GM18909 (cell line): ENCODE results near the gene CNTN4.

Experiments
- ATAC-seq: cut with Tn5 transposase; IDR thresholded peaks from one replicate; pipeline ENCODE4 v1.9.1; 2021; ENCODE audit warnings: mild to moderate bottlenecking; ENCODE audit not compliant: unreplicated experiment, poor library complexity

Gene CNTN4

DNA sequence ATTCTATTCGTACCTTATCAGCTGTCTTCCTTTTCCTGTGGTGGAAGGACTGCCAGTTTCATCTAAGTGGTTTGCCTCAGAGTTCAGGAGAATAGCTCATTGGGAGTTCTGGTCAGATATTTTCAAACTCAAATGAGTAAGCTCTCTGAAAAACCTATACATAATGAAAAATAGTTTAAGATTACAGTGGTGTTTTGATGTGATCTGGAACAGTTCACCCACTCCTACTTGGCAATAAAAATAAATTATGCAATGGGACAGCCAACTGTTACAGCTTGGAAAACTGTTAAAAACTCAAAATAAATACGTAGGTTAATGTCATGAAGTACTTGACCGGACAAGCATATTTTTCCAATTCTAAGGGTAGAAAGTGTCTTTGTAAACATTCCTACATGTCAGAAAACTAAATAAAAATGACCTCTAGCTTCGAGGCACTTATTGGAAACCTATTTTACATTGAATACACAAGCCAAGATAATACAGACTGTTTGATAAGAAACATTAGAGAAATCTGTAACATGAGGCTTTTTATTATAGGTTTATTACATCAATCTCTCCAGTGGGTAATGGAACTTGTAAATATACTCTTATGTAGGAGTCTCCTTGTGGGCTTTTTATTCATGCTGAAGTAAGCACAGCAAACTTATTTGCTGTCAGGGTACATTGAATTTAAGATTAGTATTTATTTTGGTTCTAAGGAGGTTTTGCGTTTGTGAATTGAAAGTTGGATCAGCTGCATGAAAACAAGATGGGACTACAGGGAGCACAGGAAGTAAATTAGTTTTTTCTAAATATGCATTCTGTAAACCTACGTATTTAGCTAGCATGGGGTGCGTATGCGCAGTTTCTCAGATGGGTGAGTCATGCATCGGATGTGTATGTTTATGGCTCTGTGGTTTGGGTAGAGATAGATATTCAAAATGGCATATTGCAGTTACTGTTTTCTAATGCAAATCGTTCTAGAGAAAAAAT is 558.4 kb downstream of the CNTN4 start:
- ATAC-seq: no peak

DNA sequence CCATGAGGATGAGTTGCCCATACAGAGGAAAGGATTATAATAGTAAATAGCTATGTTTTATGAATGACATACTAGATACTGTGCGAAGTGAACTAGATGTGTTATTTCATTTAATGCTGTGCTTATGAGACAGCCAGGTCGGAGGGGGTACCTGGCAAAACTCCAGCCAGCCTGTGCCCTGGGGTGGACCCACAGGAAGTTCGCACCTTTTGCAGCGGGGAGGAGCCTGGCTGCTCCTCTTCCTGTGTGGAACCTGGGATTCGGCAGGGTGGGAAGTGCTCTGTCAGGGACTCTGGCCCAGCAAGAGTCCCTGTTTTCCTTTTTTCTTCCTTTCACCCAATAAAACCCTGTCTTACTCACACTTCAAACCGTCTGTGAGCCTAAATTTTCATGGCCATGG is 559.3 kb downstream of the CNTN4 start:
- no peak for ATAC-seq

DNA sequence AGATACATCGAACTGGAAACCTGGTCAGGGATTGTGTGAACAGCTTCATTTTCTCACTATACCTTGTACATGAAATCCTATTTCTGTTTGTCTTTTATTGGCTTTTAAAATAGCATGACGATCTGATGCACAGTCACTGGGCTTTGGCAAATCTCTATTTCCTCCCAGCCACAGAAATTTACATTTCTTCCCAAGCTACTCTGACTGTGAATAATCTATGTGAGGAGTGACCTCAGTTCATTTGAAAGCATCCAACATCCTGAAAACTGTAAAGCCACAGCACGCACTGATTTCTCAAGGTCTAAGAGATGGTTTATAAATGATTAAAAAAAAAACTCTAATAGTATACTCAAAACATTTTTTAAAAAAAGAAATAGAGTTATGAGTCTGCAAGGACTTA is 561.2 kb downstream of the CNTN4 start:
- no peak for ATAC-seq

DNA sequence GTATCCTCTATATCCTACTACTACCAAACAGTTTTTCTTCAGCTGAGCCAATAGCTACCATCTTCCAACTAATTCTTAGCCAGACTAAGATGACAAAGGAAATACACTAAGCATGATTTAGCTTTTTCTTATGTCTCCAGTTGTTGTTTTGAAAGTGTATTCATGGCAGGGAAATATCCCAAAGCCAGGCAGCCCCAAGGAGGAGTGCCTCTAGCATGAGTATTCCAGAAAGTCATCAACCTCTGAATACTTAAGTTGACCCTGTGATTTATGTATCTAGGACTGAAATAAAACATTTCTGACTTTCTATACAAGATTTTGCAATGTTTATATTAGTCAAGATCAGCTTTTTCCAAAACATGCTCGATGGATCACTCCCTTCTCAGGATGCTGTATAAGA is 562.4 kb downstream of the CNTN4 start:
- no peak for ATAC-seq

DNA sequence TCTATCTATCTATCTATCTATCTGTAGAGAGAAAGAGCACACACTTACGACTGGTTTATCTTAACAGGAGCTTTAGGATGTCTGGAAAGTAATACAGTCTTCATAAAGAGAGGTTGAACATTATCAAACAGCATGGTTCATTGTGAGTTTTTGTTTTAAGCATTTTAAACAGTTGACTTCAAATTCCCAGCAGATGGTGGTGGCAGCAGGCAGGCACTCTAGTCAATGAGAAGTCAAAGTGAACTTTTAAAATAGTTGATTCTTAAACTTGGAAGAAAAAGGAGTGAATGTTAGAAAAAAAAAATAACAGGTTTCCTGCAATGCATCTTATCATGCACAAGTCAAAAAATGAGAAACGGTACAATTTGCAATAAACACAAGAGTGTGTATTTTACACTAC is 578.8 kb downstream of the CNTN4 start:
- no peak for ATAC-seq

DNA sequence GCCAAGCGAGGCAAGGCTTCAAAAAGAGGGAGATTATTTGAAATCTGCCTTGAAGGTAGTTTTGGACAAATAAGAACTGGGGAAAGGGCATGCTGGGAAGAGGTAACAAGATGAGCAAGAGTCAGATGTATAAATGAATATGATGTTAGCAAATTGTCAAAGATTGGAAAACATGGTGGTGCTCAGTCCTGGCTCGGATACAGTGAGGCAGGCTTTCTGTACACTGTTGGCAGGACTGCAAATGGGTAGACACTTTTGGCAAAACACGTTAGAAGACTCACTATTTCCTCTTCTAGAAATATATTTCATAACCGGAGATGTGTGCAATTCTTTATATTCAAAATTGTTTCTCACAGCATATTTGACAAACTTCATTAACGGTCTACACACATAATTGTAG is 581.6 kb downstream of the CNTN4 start:
- ATAC-seq: no peak

DNA sequence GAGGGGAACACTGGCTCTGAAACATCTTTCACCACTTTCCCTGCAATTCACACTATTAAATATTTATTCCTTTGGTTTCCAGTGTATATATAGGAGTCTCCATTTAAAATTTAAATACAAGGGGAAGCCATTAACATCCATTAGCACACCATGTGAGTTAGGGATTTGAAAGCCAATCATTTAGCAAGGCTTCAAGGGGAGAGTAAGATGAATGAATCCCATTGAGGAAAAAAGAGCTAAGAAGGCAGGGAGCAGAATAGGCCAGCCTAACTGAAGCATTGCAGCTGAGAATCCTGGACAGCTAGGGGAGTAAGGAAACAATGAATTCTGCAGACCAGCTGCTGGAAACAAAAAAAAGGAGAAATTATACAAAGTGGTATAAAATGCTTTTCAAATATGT is 585.4 kb downstream of the CNTN4 start:
- ATAC-seq: no peak

DNA sequence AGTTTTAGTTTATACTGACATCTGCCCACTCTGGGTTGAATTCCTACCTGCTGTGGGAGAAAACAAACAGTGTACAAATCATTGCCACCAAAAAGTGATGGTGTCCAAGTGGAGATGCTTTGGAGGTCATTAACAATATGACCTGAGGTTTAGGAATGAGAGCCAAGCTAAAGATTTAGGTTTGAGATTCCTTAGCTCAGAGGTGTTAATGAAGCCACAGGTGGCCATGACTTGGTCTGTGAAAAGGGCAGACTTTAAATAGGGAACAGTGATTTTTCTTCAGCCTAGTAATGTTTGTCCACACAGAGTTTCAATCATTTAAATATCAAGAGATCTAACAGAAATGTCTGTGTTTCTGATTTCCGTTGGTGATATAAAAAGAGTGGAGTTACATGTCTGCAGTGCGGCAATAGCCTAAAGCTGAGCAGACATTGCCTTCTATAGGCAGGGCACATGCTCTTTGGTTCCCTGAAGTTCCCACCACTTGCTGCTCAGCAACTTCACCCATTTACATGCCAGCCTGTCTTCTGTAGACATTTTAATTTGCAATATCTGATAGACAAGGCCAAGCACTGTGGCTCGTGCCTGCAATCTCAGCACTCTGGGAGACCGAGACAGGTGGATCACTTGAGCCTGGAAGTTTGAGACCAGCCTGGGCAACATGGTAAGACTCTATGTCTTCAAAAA is 588.3 kb downstream of the CNTN4 start:
- no peak for ATAC-seq

DNA sequence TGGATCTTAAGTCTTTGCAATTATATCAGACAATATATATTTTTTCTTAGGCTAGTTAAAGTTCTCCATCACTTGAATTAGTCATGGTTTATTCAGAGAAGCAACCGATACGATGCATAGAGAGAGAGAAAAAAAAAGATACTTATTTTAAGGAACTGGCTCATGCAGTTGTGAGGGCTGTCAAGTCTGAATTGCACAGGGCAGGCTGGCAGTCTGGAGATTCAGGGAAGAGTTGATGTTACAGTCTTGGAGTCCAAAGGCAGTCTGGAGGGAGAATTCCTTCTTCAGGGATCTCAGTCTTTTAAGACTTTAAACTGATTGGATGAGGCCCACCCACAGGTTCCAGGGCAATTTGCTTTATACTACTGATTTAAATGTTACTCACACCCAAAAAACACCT is 598.9 kb downstream of the CNTN4 start:
- ATAC-seq: no peak

DNA sequence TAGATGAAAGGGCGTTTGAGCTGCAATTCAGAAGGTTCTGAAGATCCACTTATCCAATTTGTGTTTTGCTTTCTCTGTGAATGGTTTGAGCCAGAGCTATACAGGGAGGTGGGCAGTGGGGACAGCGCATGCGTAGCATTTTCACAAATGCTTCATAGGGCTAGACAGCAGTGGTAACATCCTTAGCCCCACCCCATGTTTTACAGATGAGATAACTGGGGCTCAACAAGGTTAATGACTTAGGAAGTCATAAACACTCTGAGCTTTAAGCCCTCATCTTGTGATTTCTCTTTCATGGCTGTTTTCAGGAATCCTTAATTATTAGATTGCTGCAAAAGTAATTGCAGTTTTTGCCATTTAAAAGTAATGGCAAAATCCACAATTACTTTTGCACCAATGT is 602.8 kb downstream of the CNTN4 start:
- no peak for ATAC-seq

DNA sequence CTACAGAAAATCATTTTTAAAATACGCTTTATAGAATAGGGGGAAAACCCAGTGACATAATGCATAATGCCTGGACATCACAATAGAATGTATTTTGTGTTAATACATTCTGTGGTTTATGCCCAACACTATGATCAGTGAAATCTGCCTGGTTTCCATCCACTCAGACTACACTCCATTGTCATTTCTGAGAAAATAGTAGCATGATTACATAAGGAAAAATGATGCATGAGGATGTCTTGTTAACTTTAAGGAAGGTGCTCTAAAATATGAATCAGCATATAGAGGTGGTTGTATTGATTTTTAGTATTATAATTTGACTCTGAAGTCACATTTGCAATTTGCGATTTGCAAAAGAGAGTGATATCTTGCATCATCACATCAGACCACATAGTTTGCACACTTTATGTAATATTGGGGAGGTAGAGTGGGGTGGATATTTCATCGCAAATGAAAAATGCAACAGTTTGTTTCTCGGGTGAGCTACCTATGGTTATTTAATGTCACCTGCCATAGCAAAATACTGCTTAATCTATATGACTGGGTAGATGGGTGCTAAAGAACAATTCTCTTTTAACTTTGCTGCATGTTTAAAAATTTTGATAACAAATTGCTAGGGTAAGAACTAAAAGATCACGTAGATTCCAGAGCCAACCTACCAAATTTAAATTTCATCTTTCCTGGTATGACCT is 607.6 kb downstream of the CNTN4 start:
- no peak for ATAC-seq

DNA sequence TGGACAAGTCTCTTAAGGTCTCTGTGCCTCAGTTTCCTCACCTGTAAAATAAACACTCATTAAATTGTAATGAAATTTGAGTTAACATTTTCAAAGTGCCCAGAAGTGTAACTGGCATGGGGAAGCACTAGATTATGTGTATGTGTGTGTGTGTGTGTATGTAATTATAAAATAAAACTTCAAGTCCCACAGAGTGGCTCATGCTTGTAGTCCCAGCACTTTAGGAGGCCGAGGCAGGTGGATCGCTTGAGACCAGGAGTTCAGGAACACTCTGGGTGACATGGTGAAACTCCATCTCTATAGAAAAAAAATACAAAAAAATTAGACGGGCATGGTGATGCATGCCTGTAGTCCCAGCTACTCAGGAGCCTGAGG is 608.2 kb downstream of the CNTN4 start:
- ATAC-seq: no peak

DNA sequence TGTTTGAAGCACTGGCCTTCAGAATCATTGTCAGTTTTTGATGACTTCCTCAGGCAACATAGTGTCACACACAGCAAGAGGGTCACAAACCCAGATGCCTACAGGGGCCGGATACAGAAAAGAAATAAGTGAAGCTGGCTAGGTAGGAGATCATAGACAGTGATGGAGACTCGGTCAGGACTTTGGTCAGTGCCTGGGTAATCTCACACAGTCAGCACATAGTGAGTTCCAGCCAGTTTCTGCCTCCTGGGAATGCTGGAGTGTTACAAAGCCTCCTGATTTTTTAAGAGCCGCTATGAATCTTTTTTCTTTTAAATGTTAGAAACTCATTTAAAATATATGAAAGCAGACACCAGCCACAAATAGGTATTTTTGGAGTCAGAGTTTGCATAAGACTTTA is 612.4 kb downstream of the CNTN4 start:
- no peak for ATAC-seq

DNA sequence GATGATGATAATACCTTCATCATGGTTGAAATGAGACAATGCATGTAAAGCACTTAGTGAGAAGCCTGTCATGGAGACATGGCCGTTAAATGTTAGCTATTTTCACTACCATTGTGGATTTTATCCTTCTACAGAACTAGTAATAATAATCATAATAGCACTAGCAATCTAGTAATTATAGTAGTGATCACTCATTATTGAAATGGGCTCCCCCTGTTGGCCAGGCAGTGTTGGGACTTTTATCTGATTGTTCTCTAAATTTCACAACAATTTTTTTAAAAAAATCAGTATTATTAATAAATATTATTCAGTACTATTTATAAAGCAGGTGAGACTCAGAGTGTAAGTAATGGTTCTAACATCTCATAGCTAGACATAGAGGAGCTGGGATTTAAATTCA is 615.3 kb downstream of the CNTN4 start:
- ATAC-seq: no peak

DNA sequence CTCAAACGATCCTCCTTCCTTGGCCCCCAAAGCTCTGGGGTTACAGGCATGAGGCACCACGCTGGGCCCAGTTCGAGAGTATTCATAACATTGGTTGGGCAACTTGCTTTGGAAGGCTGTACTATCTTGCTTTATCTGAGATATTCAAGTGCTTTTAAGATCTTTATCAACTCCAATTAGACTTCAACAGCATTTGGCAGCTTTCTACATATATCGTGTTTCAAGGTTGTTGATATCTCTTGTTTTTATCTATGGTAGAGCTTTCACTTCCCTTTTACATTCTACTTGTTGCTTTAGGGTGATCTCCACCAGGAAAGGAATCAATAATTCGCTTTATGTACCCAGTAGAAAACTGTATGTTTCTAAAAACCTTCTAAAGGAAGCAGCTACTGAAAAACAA is 616.2 kb downstream of the CNTN4 start:
- ATAC-seq: no peak

DNA sequence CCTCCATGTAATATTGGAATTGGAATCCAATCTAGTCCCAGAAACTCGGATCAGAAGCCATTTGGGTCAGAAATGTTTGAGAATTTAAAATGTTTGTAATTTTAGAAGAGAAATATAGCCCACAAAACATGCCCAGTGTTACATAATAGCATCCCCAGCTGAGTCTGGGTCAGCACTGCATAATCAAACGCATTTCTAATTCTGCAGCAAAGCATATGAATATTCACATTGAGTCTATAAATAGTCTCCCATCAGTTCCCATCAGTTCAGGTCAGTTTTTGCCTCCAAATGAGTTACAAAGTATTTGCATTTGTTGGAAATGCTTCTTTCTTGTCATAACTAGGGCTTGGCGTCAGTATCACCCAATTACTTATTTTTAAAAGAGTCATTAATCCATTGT is 628.4 kb downstream of the CNTN4 start:
- ATAC-seq: no peak

DNA sequence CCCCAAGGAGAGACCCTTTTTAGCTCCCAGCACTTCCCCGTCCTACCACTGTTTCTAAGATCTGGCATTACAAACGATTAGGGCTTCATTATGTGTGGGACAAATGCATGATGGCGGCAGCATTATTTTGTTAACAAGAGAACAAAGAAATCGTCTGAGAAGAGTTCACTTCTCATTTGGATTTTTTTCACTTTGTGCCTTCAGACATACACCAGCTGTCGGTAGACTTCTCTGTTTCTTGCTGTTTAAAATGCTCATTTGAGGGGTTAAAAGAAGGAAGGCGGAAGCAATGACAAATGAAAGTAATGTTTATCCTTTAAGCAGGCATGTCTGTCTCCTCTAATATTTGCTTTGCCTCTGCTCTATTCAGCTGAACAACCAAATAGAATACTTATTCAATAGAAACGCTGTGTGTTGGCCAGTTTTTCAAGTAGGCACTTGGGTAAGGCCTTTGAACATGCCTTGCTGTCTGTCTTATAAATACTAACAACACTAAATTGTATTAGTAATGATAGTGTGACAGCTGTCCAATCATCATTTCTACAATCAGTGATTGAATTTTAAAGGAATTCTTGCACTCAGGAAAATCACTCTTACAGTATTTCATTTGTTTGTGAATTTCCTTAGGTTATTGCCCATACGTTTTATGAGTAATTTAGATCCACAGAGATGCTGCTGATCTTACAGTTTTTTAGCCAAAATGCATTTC is 629.1 kb downstream of the CNTN4 start:
- no peak for ATAC-seq

DNA sequence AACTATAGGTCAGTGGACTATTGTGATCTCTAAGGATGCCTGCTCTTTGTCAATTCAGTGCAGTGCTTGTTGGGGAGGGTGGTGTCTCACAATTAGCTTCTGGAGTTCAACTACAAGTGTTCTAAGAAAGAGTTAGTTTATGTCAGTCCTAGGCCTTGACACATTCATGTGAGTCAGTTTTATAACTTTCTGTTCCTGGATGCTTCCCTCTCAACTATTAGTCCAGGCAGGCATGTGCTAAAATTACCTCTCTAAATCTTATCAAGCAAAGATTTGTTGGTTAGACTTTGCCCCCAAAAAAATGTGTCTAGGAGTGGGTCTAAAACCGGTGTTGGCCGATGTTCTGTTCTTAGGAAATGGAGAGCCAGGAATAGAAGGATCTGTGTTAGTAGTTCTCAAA is 633.2 kb downstream of the CNTN4 start:
- ATAC-seq: no peak

DNA sequence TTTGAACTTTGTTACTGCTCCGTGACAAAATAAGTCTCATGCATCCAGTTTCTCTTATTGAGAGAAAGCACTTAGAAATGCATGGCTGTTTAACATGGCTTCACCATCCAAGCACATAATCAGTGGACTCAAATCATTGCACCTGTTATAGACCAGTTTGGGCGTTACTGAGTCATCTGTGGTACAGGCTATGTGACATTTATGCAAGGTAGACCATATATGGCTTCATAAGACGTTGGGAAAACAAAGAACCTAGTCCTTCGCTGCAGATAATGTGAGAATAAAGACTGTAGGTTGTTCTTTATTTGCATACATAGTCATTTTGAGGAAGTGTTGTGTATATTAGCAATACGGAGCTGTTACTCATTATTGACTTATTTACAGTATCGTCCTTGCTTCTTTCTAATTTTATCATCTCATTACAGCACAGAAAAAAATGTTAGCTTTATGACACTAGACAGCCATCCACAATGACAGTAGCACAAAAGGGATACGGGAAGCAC is 636.8 kb downstream of the CNTN4 start:
- no peak for ATAC-seq

DNA sequence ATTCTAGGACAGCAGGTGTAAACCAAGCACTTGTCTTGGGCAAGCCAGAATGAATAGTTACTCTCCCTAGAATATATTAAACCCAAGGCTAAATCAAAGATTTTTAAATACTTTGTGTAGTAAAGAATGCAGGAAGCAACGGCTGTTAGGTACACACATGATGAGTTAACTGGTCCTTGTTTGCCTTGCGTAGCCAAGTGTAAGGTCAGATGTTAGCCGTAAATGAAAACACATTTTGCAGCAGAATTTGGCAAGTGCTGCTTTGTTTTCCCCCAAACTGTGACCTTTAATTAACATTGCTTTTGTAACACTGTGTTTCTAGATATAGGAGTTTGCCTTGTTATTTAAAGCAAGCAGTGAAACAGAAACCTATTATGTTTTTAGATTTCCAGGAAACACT is 642.9 kb downstream of the CNTN4 start:
- ATAC-seq: no peak
